HG03565 (cell line): ENCODE measurements around the gene HOXA3.

ENCODE experiments used
- ATAC-seq: cut with Tn5 transposase; IDR thresholded peaks from one replicate; pipeline ENCODE4 v1.9.1; 2021; ENCODE audit warnings: mild to moderate bottlenecking, moderate library complexity; ENCODE audit not compliant: unreplicated experiment

Gene HOXA3

DNA sequence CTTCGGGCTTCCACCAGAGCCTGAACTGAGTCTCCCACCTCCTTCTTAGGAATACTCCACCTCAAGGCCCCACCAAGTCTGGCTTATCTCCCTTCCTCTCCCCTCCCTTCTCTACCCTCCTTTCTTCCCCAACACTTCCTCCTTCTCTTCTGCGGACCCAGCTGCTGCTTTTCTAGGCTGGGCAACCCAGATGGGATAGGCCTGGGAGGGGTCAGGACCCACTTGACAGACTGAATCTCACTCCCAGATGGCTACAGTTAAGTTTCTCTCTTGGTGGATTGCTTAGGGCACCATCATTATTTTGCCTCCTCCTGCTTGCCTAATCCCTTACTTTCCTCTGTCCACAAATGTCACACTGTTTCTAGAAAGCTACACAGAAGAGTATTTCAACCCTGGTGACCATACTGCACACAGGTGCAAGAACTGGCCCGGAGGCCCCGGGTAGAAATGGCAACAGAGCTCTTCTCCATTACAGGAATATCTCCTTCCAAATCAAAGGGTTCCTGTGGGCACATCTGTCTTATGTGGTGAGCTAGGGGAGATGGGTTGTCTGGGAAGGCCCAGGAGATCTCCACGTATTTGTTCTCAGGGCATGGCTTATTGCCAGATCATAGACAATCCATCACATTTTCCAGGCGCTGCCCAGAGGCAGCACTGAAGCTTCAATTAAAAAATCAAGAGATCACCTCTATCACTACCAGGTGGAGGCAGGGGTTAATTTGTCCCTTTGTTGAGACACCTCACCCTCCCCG is 37.8 kb upstream of the HOXA3 start:
- ATAC-seq, result no peak

DNA sequence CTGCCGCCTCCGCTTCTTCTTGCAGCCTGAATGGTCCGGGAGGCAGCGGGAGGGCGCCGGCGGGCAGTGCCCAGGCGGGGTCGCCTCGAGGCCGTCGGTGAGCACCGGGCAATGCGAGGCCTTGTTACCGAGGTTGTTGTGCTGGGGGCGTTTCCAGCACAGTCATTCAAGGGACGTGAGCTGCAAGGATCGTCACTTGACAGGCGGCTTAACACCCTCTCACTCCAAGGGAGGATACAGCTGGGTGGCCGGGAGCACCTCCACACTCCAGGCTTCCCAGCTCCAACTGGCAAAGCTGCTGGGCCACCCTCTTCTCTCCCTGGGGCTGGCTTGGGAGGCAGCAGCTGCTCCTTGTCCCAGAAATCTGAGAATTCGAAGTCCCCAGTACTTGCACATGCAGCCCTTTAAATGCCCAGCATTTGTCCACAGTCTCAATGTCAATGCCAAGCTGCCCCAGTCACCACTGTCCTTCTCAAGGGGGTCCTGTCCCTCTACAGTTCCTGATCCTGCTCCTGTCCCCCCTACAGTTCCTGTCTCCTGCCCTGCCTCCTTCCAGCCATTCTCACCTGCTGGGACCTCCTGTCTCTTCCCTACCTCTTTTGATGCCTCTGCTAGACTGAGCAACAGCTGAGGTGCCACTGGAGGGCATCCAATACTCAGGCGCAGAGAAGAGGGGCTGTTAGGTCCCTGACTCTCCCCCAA is 37.1 kb upstream of the HOXA3 start:
- no peak for ATAC-seq

DNA sequence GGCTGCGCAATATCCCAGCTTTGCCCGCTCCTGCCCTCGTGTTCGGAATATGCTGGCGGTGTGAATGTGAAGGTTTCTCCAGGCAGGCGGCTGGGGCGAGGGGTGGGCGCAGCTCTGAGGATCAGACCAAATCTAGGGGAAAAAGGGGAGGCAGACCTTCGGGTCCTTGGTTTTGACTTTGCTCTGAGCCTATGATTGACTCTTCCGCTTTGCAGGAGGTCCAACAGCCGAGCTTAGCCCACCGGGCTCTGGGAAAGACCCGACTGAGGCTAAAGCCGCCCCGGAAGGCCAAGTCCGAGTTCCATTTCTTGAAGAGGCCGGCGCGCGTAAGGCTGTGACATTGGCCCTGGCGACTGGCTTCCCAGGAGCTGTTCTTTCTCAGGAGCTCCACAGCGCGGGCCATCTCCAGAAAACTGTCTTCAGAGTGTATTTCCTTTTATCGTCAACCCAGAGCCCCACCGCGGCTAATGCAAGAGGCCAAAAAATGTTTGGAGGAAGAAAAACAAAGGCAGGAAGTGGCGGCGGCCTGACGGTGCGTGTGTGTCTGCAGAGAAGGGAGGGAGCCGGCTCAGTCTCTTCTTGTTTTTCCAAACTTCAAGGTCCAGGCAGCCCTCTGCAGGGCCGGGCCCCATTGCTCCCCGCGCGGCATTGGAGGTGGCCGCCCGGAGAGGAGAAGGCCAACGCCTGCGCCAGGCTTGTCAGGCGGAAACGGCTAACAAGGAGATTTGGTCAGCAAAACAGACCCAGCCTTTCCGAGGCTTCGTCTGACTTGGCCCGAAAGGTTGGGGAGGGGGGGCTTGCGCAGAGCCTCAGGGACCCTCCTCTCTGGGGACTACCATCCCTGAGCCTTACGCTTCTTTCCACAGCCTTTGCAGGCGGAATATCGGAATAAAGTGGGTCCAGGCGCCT is 36.3 kb upstream of the HOXA3 start:
- no peak for ATAC-seq

DNA sequence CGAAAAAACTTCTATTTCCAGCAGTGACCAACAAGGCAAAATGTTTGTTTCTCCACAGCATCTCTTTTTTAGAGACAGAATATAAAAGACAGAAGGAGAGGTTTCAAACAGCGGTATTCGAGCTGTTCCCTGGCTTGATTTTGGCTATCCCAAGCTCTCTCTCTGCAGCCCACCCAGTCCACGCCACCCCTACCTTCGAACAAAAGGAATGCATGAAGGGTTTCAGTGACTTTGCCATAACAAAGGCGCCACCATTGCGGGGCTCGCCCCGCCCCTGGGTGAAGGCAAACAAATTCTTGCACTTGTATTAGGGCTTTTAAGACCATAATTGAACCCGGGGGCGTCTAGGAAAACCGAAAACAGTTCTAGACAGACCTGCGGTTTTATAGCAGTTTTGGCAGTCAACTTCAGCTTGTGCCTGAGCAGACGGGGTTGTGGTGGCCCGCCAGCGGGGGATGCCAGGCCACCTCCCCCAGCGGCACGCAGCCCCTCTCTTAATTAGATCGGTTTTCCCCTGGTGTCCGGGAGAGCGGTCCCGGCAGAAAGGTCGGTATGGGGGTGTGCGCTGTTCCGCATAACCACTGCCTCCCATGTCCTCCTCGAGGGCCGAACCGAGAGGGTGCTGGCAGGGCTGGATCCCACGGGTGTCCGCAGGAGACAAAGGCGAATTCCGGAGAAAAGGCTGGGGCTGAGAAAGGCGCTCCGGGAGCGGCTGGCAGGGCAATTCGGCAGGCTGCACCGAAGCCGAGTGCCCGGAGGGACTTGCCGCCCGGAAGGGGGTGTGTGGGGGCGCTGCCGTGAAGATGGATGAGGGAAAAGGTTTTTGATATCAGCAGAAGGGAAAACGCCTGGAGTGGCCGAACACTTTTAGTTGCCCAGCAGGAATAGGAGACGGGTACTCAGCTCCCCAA is 35.3 kb upstream of the HOXA3 start:
- ATAC-seq, result no peak

DNA sequence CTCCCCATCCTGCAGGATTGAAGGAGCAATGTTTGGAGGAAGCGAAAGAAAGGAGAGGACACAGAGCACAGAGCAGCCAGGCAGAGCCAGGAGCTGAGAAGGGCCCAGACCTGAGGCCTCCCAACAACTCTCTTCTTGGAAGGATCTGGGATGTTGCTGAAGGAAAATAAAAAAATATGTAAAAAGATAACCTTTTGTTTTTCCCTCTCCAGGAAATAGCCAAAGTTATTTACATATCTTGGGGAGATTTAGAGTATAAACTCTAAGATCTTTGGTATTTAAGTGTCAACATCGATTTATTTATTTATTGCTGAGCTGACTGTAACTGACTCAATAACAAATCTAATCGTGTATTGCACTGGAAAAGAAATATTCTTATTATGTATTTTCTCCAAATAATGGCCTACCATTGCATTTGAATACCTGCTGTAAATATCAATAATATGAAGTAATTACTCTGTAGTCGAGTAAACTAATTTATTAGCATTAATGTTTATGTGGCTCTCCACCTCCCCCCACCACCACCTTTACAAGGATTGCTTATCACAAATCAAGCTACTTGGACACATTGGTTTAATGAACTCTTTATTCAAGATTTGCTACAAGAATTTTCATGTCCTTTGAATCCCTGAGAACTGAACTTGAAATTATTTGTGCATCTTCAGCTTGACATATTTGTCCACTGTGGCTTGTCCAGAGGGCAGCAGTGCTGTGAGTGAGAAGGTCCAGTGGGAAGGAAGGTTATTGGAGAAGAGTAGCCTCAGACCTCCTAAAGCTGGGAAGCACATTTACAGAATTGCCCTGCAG is 34.5 kb upstream of the HOXA3 start:
- ATAC-seq, result no peak

DNA sequence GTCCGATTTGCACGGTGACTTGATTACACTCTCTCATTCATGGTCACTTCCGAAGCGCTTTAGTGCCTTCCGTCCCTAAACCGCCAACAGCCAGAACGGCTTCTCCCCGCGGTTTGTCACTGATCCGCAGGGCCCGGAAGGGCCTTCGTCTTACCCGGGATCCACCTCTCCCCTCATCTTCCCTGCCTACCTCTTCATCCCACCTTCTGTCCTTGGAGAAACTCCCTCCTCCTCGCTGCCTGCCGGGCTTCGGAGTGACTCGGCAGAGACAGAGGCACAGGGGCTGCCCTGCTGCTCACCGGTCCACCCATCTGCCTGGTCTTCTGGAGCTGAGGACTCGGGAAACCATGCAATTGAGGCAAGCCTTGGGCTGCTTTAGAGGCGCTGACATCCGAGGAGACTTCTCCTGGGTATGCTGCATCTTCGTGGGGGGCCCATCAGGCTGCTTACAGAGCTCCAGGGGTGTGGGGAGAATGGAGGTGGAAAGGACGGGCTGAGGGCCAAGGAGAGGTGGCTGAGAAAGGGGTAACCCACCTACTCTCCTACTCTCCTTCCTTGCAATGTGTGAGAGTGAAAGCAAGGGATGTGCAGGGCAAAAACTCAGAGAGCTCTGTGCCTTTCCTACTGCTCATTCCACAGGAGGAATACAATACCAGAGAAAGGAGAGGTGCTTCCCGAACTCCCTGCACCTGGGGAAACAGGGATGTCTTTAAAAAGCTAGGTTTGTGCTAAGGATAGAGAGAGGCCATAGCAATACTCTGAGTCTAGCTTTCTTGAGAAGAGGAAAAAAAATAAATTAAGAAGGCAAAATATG is 33.7 kb upstream of the HOXA3 start:
- no peak for ATAC-seq

DNA sequence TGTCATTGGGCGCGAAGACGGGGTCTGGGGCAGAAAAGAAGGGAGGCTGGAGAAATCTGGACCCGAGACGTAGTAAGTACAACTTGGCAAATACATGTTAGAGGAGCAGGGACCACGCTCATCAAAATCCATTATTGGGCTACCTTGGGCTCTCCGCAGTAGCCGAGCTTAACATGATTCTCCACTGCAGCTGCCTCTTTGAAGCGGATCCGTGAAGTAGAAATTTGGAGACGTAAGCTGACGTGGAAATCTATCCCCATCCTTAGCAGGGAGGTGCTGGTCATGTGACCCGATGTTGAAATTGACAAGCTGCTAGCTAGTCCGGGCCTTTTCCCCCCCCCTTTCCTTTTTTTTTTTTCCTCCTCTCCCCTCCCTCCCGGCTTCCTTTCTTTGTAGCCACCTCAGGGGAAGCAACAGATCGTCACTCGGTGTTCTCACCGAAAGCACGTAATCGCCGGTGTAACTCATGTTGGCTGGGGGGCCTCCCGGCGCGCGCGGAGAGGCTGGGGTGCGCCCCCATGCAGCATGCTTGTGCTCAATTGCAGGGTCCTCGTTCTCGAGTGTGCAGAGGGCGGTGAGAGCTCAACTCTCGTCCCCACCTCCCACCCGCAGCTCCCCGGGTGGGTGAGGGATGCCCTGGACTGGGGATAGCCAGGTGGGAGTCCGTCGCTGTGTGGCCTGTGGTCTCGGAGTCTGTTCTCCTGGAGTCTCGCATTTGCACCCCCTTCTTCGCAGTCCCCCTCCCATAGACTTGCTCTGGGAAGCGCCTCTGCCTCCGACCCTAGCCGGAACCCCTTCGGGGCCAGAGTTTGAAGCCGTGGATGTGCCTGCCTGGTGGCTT is 32.9 kb upstream of the HOXA3 start, which contains the start of gene HOXA11:
Gene HOXA11, minus strand, starts transcription at position 220 of the 841 bp plus-strand sequence. Its CDS starts 88 bp downstream, at position 132.
- ATAC-seq, result no peak

DNA sequence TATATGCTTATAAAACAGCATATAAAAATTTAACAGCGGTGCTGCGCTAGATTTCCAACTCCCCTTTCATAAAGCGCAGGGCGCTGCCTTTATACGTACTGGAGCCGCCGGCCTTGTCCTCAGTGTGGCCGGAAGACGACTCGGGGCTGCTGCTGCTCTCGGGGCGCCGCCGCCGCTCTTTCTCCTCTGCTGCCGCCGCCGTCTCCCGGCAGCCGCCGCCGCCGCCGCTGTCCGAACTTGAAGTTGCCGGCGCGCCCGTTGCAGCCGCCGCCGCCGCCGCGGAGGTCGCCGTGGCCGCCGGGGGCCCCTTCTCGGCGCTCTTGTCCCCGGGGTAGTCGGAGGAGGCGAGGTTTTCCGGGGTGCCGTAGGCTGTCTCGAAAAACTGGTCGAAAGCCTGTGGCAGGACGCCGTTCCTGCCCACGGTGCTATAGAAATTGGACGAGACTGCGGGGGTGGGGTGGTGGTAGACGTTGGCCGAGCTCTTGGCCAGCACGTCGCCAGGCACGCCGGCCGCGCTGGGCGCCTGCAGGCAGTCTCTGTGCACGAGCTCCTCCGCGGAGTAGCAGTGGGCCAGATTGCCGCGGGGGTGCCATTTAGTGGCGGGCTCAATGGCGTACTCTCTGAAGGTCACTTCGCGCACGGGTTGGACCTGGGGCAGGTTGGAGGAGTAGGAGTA is 32.1 kb upstream of the HOXA3 start:
- no peak for ATAC-seq

DNA sequence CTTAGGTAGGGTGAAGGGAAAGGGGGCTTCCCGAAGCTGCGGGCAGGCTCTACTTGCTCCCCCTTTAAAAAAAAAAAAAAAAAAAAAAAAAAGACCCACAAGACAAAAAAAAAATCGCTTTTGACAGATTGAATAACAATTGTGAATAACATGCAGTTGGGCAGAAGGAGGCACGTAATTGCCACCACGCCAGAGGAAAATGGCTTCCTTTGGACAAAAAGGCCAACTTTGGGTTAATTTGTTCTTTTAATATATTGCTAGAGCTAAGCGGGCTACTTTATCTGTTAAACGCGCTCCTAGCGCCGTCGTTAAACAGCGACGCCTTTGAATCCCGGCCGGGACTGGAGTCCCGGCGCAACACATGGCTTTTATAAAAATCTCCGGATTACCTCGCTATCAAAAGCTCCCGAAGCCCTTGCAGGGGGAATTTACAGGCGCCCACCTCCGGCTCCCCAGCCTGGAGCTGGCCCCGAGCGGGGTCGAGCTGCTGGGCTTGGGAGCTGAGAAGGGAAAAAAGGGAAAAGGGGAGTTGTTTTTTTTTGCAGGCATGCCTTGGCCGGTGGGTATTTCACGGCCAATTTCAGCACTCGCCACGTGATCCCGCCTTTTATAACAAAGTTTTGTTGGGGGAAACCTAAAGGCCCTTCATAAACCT is 31.4 kb upstream of the HOXA3 start:
- no peak for ATAC-seq

DNA sequence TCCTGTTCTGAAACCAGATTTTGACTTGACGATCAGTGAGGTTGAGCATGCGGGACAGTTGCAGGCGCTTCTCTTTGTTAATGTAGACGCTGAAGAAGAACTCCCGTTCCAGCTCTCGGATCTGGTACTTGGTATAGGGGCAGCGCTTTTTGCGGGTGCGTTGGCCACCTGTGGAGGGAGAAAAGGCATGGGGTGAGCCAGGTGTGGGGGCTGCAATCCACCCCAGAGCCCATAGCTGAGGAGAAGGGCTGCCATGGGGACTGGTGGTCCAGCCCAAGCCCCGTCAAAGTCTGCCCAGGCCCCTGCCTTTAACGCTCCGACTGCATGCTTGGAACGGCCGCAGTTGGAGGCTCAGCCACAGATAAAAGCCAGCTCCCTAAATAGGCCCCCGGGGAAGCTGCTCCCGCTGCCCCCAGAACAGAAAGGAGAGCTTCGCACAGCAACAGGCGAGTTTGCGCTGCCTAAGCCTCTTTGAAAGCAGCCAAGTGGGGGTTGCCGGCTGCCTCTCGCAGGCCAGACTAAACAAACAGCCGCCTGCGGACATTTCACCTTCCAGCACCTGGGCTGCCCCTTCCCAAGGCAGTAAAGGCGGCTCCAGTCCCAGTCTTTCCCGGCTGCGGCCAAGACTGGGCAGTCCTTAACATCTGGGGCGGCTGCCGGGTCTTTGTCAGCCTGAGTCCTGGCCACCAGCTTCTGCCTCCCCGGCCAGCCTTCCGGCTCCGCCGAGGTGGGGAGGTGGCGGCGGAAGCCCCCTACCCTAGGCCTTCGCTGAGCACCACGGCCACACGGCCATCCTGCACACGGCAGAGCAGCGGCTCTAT is 30.7 kb upstream of the HOXA3 start:
- ATAC-seq, result no peak

DNA sequence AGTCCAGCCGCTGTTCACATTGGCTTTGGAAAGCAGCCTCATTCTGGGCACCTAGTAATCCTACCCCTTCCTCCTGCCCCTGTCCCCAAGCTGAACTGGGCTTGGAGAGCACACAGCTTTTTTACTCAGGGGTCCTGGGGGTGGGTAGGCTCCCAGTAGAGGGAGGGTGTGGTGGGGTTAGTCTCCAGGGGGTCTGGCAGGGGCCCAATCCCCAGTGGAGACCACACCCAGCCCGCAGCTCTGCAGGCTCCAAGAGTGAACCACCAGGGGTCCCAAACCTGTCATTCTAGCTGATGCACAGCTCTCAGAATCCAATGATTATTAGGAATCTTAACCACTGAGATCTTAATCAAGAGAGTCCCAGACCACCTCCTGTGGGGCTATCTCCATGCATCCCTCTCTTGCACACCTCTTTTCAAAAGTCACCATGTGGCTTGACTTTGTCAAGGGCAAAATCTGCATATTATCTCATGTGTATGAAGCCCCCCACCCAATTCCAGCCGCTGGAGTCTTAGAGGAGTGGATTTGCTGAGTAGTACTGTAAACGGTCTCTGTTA is 30.0 kb upstream of the HOXA3 start:
- no peak for ATAC-seq

DNA sequence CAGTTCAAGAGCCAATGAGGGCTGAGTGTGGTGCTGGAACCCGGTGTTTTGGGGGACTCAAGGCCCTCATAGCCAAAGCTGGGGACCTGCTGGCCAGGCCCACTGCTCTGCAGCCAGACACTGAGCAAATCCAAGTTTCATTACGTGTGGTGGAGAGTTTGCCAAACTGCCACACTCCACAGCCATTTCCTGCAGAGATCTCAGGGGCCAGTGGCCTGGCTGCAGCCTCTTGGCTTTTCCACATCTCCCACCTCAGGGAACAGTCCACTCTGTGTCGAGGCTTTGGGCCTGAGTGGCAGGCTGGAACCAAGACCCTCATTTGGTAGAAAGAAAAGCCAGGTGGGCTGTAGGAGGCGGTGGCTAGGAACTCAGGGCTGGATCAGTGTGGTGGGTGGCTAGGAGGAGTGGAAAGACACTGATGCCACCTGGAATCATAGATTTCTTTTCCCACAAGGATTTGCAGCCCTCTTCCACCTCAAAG is 29.5 kb upstream of the HOXA3 start:
- ATAC-seq, result no peak

DNA sequence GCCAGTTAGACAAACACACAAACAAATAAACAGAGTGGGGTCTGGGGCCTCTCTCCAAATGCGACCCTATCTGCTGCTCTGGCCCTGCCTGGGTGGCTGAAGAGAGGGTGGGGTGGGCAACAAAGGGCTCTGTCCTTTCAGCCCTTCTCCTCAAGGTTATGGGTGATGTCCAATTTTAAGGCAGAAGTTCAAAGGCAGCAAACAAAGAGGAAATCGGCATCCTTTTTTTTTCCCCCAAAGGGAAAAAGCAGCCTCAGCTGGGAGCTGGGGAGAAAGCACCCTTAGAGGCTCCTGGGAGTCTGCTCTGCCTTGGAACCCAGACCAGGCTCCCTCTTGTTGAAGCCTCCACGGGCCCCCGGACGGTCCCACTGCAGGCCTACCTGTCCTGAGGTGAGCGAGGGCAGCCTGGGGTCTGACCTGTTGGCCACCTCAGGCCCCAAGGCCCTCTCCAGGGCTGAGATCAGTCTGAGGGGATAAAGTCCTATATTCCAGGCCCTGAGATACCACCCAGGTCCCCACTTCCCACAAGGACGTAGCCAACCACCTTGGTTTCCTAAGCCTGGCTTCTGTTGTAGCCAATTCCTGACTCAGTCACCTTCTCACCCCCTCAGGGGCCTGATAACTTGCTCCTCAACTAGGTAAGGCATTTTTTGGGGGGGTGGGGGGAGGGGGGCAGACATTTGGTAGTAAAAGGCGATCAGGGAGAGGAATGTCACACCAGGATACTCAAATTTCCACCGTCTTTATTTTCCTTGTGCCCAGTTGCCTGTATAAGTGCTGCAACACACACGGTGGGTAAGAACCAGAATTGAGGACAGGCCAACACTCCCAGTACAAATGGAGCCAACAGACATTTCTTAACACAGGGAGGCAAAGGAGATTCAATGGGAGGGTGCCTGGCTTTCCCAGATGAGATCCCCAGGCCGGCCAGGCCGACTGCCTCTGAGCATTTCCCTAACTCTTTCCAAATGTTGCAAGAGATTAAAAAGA is 28.3 kb upstream of the HOXA3 start:
- no peak for ATAC-seq
